ENCODE results near the gene SURF4.

- no peak for TF ChIP-seq CTCF (IDR thresholded peaks at IDR 0.05; ENCODE audit: low read length)
- no peak for TF ChIP-seq EZH2phosphoT487 (IDR thresholded peaks at IDR 0.05; ENCODE audit: low read length)
These were observed 39.3 kb upstream of the SURF4 start for GRCh38 chr9:133415170-133415569.

Data from MM.1S (cell line).